Neural cell (in vitro differentiated cells): ENCODE measurements around the gene PBOV1.

Experiments
- EZH2 ChIP-seq: fragments of 200-600, 300-800 bp; shearing (Covaris generic), sonication (generic); IDR thresholded peaks from 2 replicates; pipeline ENCODE4 v1.6.1; 2014; ENCODE audit warnings: antibody characterized with exemption, low read length, borderline replicate concordance, mild to moderate bottlenecking; ENCODE audit not compliant: insufficient read depth, poor library complexity, severe bottlenecking
- POLR2AphosphoS5 ChIP-seq: IDR thresholded peaks from 2 replicates; pipeline ENCODE4 v1.6.1; 2012
- SMC3 ChIP-seq: fragments of 450-650 bp; conservative IDR thresholded peaks from 2 replicates; pipeline ENCODE4 v1.6.1; 2014; ENCODE audit warnings: antibody characterized with exemption, mild to moderate bottlenecking, moderate library complexity; ENCODE audit not compliant: poor library complexity
- TAF1 ChIP-seq: IDR thresholded peaks from 2 replicates; pipeline ENCODE4 v1.6.1; 2012; ENCODE audit warnings: low read depth
- TF ChIP-seq, protein P1 (sequence below): fragments of 450-650 bp; IDR thresholded peaks from 2 replicates; pipeline ENCODE4 v1.5.1; 2014; ENCODE audit warnings: antibody characterized with exemption, mild to moderate bottlenecking, moderate library complexity; ENCODE audit not compliant: poor library complexity, severe bottlenecking
- TF ChIP-seq, protein P2 (sequence below): IDR thresholded peaks from 2 replicates; pipeline ENCODE4 v1.6.1; 2012; ENCODE audit warnings: borderline replicate concordance

DNA sequence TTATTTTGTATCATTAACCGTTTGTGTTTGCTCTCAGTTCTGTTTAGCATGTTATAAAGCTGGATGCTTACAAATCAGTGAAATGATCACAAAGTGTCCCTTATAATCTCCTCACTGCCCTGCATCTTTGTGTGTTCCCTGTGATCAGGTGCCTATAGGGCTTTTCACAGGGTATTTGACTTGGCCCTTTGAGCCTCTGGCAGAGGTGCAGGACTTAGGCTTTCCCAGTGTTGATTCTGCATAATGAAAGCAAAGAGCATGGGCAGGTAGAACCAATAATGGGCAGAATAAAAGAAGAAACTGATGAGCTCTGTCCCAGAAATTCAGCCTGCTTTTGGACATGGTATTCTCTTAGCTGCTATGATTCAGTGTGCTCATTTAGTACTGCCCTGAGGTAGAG lies 16.9 kb upstream of the PBOV1 start:
- no peak for TF ChIP-seq SMC3
- no peak for TF ChIP-seq EZH2
- no peak for TF ChIP-seq TAF1
- TF ChIP-seq, protein P1, sequence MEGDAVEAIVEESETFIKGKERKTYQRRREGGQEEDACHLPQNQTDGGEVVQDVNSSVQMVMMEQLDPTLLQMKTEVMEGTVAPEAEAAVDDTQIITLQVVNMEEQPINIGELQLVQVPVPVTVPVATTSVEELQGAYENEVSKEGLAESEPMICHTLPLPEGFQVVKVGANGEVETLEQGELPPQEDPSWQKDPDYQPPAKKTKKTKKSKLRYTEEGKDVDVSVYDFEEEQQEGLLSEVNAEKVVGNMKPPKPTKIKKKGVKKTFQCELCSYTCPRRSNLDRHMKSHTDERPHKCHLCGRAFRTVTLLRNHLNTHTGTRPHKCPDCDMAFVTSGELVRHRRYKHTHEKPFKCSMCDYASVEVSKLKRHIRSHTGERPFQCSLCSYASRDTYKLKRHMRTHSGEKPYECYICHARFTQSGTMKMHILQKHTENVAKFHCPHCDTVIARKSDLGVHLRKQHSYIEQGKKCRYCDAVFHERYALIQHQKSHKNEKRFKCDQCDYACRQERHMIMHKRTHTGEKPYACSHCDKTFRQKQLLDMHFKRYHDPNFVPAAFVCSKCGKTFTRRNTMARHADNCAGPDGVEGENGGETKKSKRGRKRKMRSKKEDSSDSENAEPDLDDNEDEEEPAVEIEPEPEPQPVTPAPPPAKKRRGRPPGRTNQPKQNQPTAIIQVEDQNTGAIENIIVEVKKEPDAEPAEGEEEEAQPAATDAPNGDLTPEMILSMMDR: no peak
- TF ChIP-seq POLR2AphosphoS5: no peak
- TF ChIP-seq, protein P2, sequence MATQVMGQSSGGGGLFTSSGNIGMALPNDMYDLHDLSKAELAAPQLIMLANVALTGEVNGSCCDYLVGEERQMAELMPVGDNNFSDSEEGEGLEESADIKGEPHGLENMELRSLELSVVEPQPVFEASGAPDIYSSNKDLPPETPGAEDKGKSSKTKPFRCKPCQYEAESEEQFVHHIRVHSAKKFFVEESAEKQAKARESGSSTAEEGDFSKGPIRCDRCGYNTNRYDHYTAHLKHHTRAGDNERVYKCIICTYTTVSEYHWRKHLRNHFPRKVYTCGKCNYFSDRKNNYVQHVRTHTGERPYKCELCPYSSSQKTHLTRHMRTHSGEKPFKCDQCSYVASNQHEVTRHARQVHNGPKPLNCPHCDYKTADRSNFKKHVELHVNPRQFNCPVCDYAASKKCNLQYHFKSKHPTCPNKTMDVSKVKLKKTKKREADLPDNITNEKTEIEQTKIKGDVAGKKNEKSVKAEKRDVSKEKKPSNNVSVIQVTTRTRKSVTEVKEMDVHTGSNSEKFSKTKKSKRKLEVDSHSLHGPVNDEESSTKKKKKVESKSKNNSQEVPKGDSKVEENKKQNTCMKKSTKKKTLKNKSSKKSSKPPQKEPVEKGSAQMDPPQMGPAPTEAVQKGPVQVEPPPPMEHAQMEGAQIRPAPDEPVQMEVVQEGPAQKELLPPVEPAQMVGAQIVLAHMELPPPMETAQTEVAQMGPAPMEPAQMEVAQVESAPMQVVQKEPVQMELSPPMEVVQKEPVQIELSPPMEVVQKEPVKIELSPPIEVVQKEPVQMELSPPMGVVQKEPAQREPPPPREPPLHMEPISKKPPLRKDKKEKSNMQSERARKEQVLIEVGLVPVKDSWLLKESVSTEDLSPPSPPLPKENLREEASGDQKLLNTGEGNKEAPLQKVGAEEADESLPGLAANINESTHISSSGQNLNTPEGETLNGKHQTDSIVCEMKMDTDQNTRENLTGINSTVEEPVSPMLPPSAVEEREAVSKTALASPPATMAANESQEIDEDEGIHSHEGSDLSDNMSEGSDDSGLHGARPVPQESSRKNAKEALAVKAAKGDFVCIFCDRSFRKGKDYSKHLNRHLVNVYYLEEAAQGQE: no peak
